DOHH2 (cell line): ENCODE data around the gene HOMER3.

ENCODE experiments used
- H3F3A ChIP-seq: fragments of 200-600 bp; sonication (generic), shearing (Covaris generic); 2 replicates; pipeline ENCODE4 v1.6.0; 2016; ENCODE audit warnings: antibody characterized with exemption, mild to moderate bottlenecking; ENCODE audit not compliant: control insufficient read depth, insufficient read depth
- H3K27ac ChIP-seq: fragments of 200-600 bp; sonication (generic); 2 replicates; pipeline ENCODE4 v1.5.1; 2014; ENCODE audit warnings: low read depth, mild to moderate bottlenecking, low read length, moderate library complexity
- H3K27me3 ChIP-seq: fragments of 200-600 bp; sonication (generic); 2 replicates; pipeline ENCODE4 v1.6.1; 2014; ENCODE audit warnings: mild to moderate bottlenecking, low read length, mixed read lengths; ENCODE audit not compliant: control insufficient read depth
- H3K36me3 ChIP-seq: fragments of 200-600 bp; sonication (generic); 2 replicates; pipeline ENCODE4 v1.6.1; 2014; ENCODE audit warnings: mild to moderate bottlenecking, low read length, moderate library complexity, mixed read lengths; ENCODE audit not compliant: control insufficient read depth
- H3K4me1 ChIP-seq: fragments of 200-600 bp; sonication (generic); 2 replicates; pipeline ENCODE4 v1.6.1; 2014; ENCODE audit warnings: mild to moderate bottlenecking, low read length, mixed read lengths; ENCODE audit not compliant: control insufficient read depth
- H3K4me2 ChIP-seq: fragments of 200-600 bp; sonication (generic); 2 replicates; pipeline ENCODE4 v1.6.0; 2014; ENCODE audit warnings: mild to moderate bottlenecking, low read length, moderate library complexity
- H3K4me3 ChIP-seq: fragments of 200-600 bp; sonication (generic); 2 replicates; pipeline ENCODE4 v1.5.1; 2014; ENCODE audit warnings: mild to moderate bottlenecking, low read length, mixed read lengths
- H3K79me2 ChIP-seq: fragments of 200-600 bp; sonication (generic); 2 replicates; pipeline ENCODE4 v1.6.1; 2014; ENCODE audit warnings: mild to moderate bottlenecking, low read length, mixed read lengths; ENCODE audit not compliant: control insufficient read depth
- H3K9me2 ChIP-seq: fragments of 200-600 bp; sonication (generic); replicated peaks from 2 replicates; pipeline ENCODE4 v1.6.1; 2014; ENCODE audit warnings: mild to moderate bottlenecking, low read length, mixed read lengths; ENCODE audit not compliant: control insufficient read depth
- H3K9me3 ChIP-seq: fragments of 200-600 bp; sonication (generic); 2 replicates; pipeline ENCODE4 v1.6.1; 2014; ENCODE audit warnings: antibody characterized with exemption, low read length, mixed read lengths; ENCODE audit not compliant: control insufficient read depth, insufficient read depth
- H4K20me1 ChIP-seq: fragments of 200-600 bp; sonication (generic); 2 replicates; pipeline ENCODE4 v1.6.0; 2014; ENCODE audit warnings: low read depth, mild to moderate bottlenecking, antibody characterized with exemption, low read length, moderate library complexity; ENCODE audit not compliant: control insufficient read depth, insufficient read depth
- CTCF ChIP-seq: fragments of 200-600 bp; sonication (generic); IDR thresholded peaks from one replicate; pipeline ENCODE4 v1.5.1; 2014; ENCODE audit warnings: antibody characterized with exemption, mild to moderate bottlenecking, low read depth, low read length; ENCODE audit not compliant: poor library complexity, severe bottlenecking
- EZH2phosphoT487 ChIP-seq: fragments of 200-600 bp; sonication (generic); IDR thresholded peaks from 2 replicates; pipeline ENCODE4 v1.6.1; 2017; ENCODE audit warnings: borderline replicate concordance, mild to moderate bottlenecking, antibody characterized with exemption, low read length, moderate library complexity, mixed read lengths

HOMER3 gene

DNA sequence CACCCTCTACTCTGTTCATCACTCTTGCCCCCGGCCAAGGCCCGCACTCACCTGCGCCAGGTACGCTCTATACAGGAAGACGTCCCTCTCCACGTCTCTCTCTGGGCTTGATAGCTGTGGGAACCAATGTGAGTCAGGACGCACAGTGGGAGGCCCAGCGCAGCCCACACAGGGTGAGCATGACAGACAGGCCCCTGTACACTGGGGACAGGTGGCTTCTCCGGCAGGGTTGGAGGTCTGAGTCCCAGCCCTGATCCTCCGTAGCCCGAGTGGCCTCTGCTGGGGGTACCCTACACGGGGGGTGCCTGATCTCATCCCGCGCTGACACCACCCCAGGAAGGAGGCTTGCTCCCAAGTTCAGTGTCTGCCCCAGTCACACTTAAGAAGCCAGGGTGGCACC, 28.1 kb downstream of the HOMER3 start:
- no peaks in the 10 kb centered on the region; the same call in 1 of the 2 replicates for H4K20me1 ChIP-seq

GRCh38 chr19:18910801-18911436, 30.1 kb downstream of the HOMER3 start:
- peaks cover 62% of the 10 kb centered on the region for H3K36me3 ChIP-seq

More for the DNA sequence above, 28.1 kb downstream of the HOMER3 start:
- no peak overlapping the region for H3K4me2 ChIP-seq
- peaks cover 46% of the 10 kb centered on the region for H3K36me3 ChIP-seq
- H3K27ac ChIP-seq: no peak overlapping the region
- no peaks in the 10 kb centered on the region for H3K9me3 ChIP-seq
- no peak overlapping the region for H3K4me3 ChIP-seq
- H3K79me2 ChIP-seq: peaks cover 53% of the 10 kb centered on the region
- H3F3A ChIP-seq: no peaks in the 10 kb centered on the region
- peaks cover 10% of the 10 kb centered on the region for H3K4me1 ChIP-seq
- no peaks in the 10 kb centered on the region for H3K27me3 ChIP-seq
- H3K9me2 ChIP-seq: no peaks in the 10 kb centered on the region
- TF ChIP-seq CTCF: no peak
- no peak for TF ChIP-seq EZH2phosphoT487

DNA sequence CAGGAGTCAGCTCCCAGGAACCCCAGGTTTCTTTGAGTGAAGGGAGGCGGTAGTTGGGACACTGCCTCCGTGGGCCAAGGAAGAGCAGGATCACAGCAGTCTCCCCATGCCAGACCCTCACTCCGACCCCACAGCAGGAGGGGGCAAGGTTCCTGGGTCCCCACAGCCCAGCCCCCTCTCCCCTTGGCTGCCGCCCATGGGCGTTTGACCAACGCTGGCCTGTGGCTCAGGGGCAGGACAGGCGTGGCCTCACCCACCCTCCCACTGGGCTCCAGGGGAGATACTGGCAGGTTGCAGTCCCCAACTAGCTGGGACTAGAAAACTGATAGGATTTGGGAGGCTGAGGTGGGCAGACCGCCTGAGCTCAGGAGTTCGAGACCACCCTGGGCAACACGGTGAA, 31.0 kb downstream of the HOMER3 start:
- Histone ChIP-seq H3K79me2 (peaks cover 24% of the 10 kb centered on the region), H3K27ac (no peak overlapping the region), H3F3A (no peaks in the 10 kb centered on the region), H3K4me2 (no peak overlapping the region), H3K4me1 (no peaks in the 10 kb centered on the region), H3K27me3 (no peaks in the 10 kb centered on the region), H3K36me3 (peaks cover 57% of the 10 kb centered on the region), H3K4me3 (no peak overlapping the region), H3K9me3 (no peaks in the 10 kb centered on the region), H4K20me1 (no peaks in the 10 kb centered on the region; the same call in 1 of the 2 replicates), H3K9me2 (no peaks in the 10 kb centered on the region)
- TF ChIP-seq CTCF (no peak), EZH2phosphoT487 (no peak)

More at GRCh38 chr19:18910801-18911436, 30.1 kb downstream of the HOMER3 start:
- H3K4me1 ChIP-seq: peaks cover 5% of the 10 kb centered on the region; the same call in 1 of the 2 replicates
- H3K4me3 ChIP-seq: no peak overlapping the region
- no peaks in the 10 kb centered on the region for H3K9me2 ChIP-seq
- no peaks in the 10 kb centered on the region for H3F3A ChIP-seq
- H3K27ac ChIP-seq: no peak overlapping the region
- no peaks in the 10 kb centered on the region for H3K9me3 ChIP-seq
- no peaks in the 10 kb centered on the region; the same call in 1 of the 2 replicates for H4K20me1 ChIP-seq
- no peaks in the 10 kb centered on the region for H3K27me3 ChIP-seq
- peaks cover 33% of the 10 kb centered on the region for H3K79me2 ChIP-seq
- no peak overlapping the region for H3K4me2 ChIP-seq
- TF ChIP-seq CTCF (no peak), EZH2phosphoT487 (no peak)
